NCI-H2196 (cell line): ENCODE results near the gene CCDC187.
"Not testable (repeated sequence)": the region's sequence is repeated elsewhere in the genome, so short reads cannot be mapped to it uniquely, and the experiment has no call there.

Experiments
- DNase-seq: peaks from one replicate; lab custom pipeline; 2025; ENCODE audit not compliant: unreplicated experiment; lab: John Stamatoyannopoulos, UW

The CCDC187 gene

GRCh38 chr9:136244122-136244968 is 59.5 kb downstream of the CCDC187 start:
- DNase-seq = no peak

GRCh38 chr9:136243631-136244030 is 60.3 kb downstream of the CCDC187 start:
- DNase-seq = no peak

GRCh38 chr9:136242918-136243525 is 60.9 kb downstream of the CCDC187 start:
- DNase-seq = no peak

- DNase-seq = no peak
These were observed 61.6 kb downstream of the CCDC187 start for GRCh38 chr9:136242248-136242647.

GRCh38 chr9:136241542-136241941 is 62.4 kb downstream of the CCDC187 start:
- no peak for DNase-seq

- DNase-seq = no peak
These were observed 63.0 kb downstream of the CCDC187 start for GRCh38 chr9:136240941-136241340.

GRCh38 chr9:136239983-136240330 is 63.9 kb downstream of the CCDC187 start:
- no peak for DNase-seq

- DNase-seq = peak; percentile 59
These were observed 64.5 kb downstream of the CCDC187 start for GRCh38 chr9:136239135-136239982.

GRCh38 chr9:136238342-136238732 is 65.6 kb downstream of the CCDC187 start:
- no peak for DNase-seq

GRCh38 chr9:136237486-136238341 is 66.2 kb downstream of the CCDC187 start:
- DNase-seq = no peak

- not testable (repeated sequence) for DNase-seq
These were observed 67.2 kb downstream of the CCDC187 start for GRCh38 chr9:136236471-136237410.

- DNase-seq = no peak
These were observed 68.0 kb downstream of the CCDC187 start for GRCh38 chr9:136235709-136236455.

- no peak for DNase-seq
These were observed 68.7 kb downstream of the CCDC187 start for GRCh38 chr9:136235171-136235570.

- DNase-seq = no peak
These were observed 69.3 kb downstream of the CCDC187 start for GRCh38 chr9:136234597-136234996.

- no peak for DNase-seq
These were observed 70.0 kb downstream of the CCDC187 start for GRCh38 chr9:136233868-136234267.

GRCh38 chr9:136233411-136233810 is 70.5 kb downstream of the CCDC187 start:
- DNase-seq = no peak

GRCh38 chr9:136232969-136233368 is 70.9 kb downstream of the CCDC187 start:
- DNase-seq = no peak

- DNase-seq = no peak
These were observed 72.2 kb downstream of the CCDC187 start for GRCh38 chr9:136231478-136232297.
